Psoas muscle (tissue), 8 donors: ENCODE measurements around the gene FIG4. TPM values are rescaled to one million over a fixed set of nuclear protein-coding genes. Genes with fewer than 3 reads are reported as not detected.
"Not testable (repeated sequence)": the region's sequence is repeated elsewhere in the genome, so short reads cannot be mapped to it uniquely, and the experiment has no call there.

Experiments used
- ATAC-seq, 4 donors: fragments of 200-7000 bp; cut with Tn5 transposase; one replicate each; pipeline ENCODE4 v1.9.1; 2020; ENCODE audit warnings: moderate library complexity in 3 of 4, mild to moderate bottlenecking in 2 of 4
- DNase-seq, 2 donors: peaks; one replicate each; pipeline ENCODE4 v3.0.0-alpha.2; 2020
- H3K27ac ChIP-seq: fragments of 200-600 bp; one replicate; pipeline ENCODE4 v1.8.0; 2022
- H3K27me3 ChIP-seq, 3 donors: fragments of 200-600 bp in 1 of 3; one replicate each; pipeline versions ENCODE4 v1.6.1 to v1.8.0; 2013 to 2022; ENCODE audit warnings: low read length in 2 of 3, mild to moderate bottlenecking in 2 of 3, moderate library complexity in 1 of 3; ENCODE audit not compliant: insufficient read depth in 3 of 3
- H3K36me3 ChIP-seq, 2 donors: fragments of 200-600 bp in 1 of 2; one replicate each; pipeline versions ENCODE4 v1.6.1 to v1.8.0; 2013 to 2022; ENCODE audit warnings: low read depth in 1 of 2, mild to moderate bottlenecking in 1 of 2, moderate library complexity in 1 of 2; ENCODE audit not compliant: insufficient read depth in 1 of 2
- H3K4me1 ChIP-seq: fragments of 200-600 bp; one replicate; pipeline ENCODE4 v1.8.0; 2022
- H3K4me3 ChIP-seq: fragments of 200-600 bp; one replicate; pipeline ENCODE4 v1.8.0; 2022; ENCODE audit warnings: mild to moderate bottlenecking
- H3K9me3 ChIP-seq: fragments of 200-600 bp; one replicate; pipeline ENCODE4 v1.8.0; 2022
- WGBS, 3 donors: extraction: QIAGEN DNeasy Blood & Tissue Kit; methylation state at CpG; one replicate each; pipeline versions ENCODE4 v1.1.6 to v1.1.7; 2013; 5-methylcytosine and 5-hydroxymethylcytosine counted together
- intact Hi-C, 2 donors: fragments of 100-400 bp; cut with DNase I; formaldehyde crosslinking; loops; one replicate each; pipeline versions ENCODE4 v1.11.0 to v1.14.2; 2022
- polyA plus RNA-seq, 3 donors: library from polyadenylated mRNA; stranded (reverse); fragments of 200-250 nt; gene quantifications; one replicate each; pipeline ENCODE4 v1.2.3, GENCODE V29; 2013
- total RNA-seq, 4 donors: library from RNA; stranded (reverse); fragmentation: NEBNext Ultra II Directional in 2 of 4; extraction: Animal tissue kit (Norgen Biotek cat#: 25700) in 2 of 4; gene quantifications; one replicate each; pipeline versions ENCODE4 v1.2.1 to v1.2.4, GENCODE V29; 2021 to 2023
- TF ChIP-seq, protein P1 (sequence below): fragments of 200-600 bp; IDR thresholded peaks from one replicate; pipeline ENCODE4 v1.8.0; 2022; ENCODE audit warnings: antibody characterized with exemption
- donor health status: healthy with polysubstance abuse.
- donor health status: DM: no; HTN: no; CAD: no; lungs with moderate emphysema.
- donor health status: Bipolar disorder and iron deficiency.
- donor health status: healthy.
- donor health status: DM: yes; HTN: yes; CAD: no.
- donor health status: DM: no; HTN: no; CAD: no.
- donor health status: DM: no; HTN: no; CAD: no.
- donor health status: DM: yes; HTN: yes; CAD: no.

The FIG4 gene
- total and polyA plus RNA-seq, 7 donors = 5.8 to 12.5 (median 8.6) TPM

DNA sequence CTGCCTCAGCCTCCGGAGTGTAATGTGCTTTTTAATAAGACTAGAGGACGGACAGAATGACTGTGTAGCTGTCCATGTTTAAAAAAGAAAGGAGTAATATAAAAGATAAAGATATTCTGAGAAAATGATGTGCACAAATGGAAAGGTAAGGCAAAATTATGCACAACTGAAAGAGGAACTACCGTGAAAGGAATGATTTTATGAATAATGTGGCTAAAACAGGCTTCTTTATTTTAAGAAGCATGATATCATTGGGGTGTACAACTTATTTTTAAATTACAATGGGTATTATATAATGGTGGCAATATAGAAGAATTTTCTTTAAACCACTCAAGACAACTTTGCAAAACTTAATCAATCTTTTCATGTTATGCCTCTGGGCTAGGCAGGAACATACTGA lies 78.1 kb downstream of the FIG4 start:
- TF ChIP-seq, protein P1, sequence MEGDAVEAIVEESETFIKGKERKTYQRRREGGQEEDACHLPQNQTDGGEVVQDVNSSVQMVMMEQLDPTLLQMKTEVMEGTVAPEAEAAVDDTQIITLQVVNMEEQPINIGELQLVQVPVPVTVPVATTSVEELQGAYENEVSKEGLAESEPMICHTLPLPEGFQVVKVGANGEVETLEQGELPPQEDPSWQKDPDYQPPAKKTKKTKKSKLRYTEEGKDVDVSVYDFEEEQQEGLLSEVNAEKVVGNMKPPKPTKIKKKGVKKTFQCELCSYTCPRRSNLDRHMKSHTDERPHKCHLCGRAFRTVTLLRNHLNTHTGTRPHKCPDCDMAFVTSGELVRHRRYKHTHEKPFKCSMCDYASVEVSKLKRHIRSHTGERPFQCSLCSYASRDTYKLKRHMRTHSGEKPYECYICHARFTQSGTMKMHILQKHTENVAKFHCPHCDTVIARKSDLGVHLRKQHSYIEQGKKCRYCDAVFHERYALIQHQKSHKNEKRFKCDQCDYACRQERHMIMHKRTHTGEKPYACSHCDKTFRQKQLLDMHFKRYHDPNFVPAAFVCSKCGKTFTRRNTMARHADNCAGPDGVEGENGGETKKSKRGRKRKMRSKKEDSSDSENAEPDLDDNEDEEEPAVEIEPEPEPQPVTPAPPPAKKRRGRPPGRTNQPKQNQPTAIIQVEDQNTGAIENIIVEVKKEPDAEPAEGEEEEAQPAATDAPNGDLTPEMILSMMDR = no peak
- Histone ChIP-seq H3K36me3 (peaks cover 0 to 15% of the 10 kb centered on the region in 2 donors), H3K4me1 (peaks cover 10% of the 10 kb centered on the region), H3K4me3 (no peak overlapping the region), H3K9me3 (no peaks in the 10 kb centered on the region), H3K27me3 (no peaks in the 10 kb centered on the region), H3K27ac (no peak overlapping the region)
- ATAC-seq (no peak), DNase-seq (no peak)
- 85 to 93% (median 88%) methylated on average over 3 of the region's 3 CpGs for WGBS, 3 donors
- intact Hi-C loops = no loop called here

DNA sequence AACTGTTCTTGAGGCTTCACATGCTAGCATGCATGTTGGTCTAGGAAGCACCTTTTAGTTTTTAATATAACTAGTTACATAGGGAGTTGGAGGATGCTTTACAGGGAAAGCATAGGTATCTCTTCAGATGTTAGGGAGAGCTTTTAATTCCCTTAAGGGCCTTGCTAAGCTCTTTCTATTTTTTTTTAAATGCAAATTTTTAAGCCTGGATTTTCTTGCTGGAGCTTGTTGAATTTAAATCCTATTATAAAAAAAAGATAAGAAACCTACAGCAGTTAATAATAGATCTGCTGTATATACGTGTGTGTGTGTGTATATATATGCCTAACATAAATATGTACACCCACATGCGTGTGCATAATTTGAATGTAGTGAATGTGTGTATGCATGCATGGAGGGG lies 79.0 kb downstream of the FIG4 start:
- 96 to 97% (median 96%) methylated on average over 2 of the region's 2 CpGs for WGBS, 3 donors
- no peaks in the 10 kb centered on the region for H3K9me3 ChIP-seq
- DNase-seq (no peak), ATAC-seq (no peak)
- H3K27ac ChIP-seq = no peak overlapping the region
- peaks cover 10% of the 10 kb centered on the region for H3K4me1 ChIP-seq
- intact Hi-C loops = no loop called here
- no peak overlapping the region for H3K4me3 ChIP-seq
- TF ChIP-seq, protein P1 = no peak
- peaks cover 0 to 15% of the 10 kb centered on the region in 2 donors for H3K36me3 ChIP-seq
- H3K27me3 ChIP-seq = no peaks in the 10 kb centered on the region

DNA sequence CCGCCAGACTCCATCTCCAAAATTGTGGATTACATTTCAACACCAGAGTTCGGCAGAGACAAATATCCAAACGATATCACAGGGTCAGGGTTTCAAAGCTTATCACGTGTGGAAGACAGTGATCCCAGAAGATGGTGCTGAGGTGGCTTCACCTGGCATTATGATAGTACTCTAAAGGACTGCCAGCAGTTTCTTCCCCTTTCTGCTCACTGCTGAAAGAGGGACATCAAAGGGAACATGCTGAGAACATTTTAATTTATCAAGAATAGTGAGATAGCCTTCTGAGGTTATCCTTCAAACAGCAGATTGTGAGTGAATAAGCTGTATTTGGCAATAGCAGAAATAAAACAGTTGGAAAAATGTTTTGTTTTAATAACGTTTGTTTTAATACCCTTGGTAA lies 79.7 kb downstream of the FIG4 start:
- Histone ChIP-seq H3K36me3 (peaks cover 0 to 15% of the 10 kb centered on the region in 2 donors), H3K27me3 (no peaks in the 10 kb centered on the region), H3K9me3 (no peaks in the 10 kb centered on the region), H3K4me3 (no peak overlapping the region), H3K27ac (no peak overlapping the region), H3K4me1 (peaks cover 10% of the 10 kb centered on the region)
- no peak for DNase-seq
- WGBS, 3 donors = 52 to 78% (median 70%) methylated on average over 5 of the region's 5 CpGs
- TF ChIP-seq, protein P1 = no peak
- intact Hi-C loops = no loop called here
- no peak for ATAC-seq

DNA sequence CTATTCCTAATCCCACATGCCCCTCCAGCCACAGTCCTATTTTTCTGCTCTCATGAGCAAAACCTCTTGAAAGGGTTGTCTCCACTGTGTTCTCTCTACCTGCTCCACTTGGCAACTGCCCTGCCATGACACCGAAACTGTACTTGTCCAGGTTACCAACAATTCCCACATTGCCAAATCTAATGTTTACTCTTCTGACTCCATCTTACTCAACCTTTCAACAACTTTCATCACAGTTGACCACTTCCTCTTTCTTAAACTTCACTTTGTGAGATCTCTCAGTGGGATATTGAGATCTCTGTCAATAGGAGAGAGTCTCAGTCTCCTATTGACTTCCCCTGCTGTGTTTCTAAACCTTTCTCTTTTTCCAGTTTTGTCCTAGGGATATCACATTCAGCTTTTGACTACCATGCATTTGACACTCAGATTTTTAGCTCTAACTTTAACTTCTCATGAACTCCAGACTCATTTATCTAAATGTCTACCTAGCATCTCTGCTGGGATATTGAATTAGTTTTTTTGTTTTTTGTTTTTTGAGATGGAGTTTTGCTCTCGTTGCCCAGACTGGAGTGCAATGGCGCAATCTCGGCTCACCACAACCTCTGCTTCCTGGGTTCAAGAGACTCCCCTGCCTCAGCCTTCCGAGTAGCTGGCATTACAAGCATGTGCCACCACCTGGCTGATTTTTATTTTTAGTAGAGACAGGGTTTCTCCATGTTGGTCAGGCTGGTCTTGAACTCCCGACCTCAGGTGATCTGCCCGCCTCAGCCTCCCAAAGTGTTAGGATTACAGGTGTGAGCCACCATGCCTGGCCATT lies 81.1 kb downstream of the FIG4 start:
- ATAC-seq = peak in 2 of 4 donors; percentile 33 to 70
- DNase-seq, H3K27ac ChIP-seq, H3K27me3 ChIP-seq, intact Hi-C loops, H3K9me3 ChIP-seq, H3K4me3 ChIP-seq: not testable (repeated sequence)
- 87 to 95% (median 89%) methylated on average over 7 of the region's 7 CpGs for WGBS, 3 donors
- Histone ChIP-seq H3K4me1 (peaks cover 10% of the 10 kb centered on the region), H3K36me3 (peaks cover 0 to 11% of the 10 kb centered on the region in 2 donors)

DNA sequence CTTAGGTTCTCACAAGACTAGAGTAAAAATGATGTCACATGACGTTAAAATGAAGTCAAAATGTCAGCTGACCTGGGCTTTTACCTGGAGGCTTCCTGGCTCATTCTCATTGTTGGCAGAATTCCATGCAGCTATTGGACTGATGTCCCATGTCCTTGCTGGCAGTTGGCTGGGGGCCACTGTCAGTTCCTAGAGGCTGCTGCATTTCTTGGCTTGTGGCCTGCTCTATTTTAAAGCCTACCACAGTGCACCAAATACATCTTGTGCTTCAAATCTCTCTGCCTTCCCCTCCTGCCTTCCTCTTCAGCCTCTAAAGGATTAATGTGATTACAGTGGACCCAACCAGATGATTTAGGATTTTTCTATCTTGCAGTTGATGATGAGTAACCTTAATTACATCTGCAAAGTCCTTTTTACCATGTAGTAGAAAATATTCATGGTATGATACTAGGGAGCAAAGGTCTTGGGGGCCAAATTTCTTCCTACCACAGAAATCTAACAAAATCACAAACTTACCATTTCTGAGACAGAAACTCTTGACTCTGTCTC lies 81.9 kb downstream of the FIG4 start:
- intact Hi-C loops = no loop called here
- H3K27me3 ChIP-seq = no peaks in the 10 kb centered on the region
- peaks cover 0 to 5% of the 10 kb centered on the region in 2 donors for H3K36me3 ChIP-seq
- H3K4me1 ChIP-seq = peaks cover 10% of the 10 kb centered on the region
- H3K9me3 ChIP-seq = no peaks in the 10 kb centered on the region
- H3K4me3 ChIP-seq = no peak overlapping the region
- peak in 1 of 4 donors; percentile 67 for ATAC-seq
- TF ChIP-seq, protein P1 = no peak
- H3K27ac ChIP-seq = no peak overlapping the region
- 45 to 68% (median 65%) methylated on average over 1 of the region's 1 CpG for WGBS, 3 donors
- no peak for DNase-seq
